BE2C (cell line): ENCODE measurements around the gene SMURF1.
A peak's percentile ranks its signal among the peaks of the same experiment; 100 is the strongest.

Source experiments
- DNase-seq: peaks from one replicate; pipeline ENCODE4 v3.0.0-alpha.2; 2020
- H3K27me3 ChIP-seq: fragments of 250-450 bp; sonication (Bioruptor Pico); 2 replicates; pipeline ENCODE4 v1.5.1; 2020; ENCODE audit warnings: mild to moderate bottlenecking
- H3K36me3 ChIP-seq: fragments of 250-450 bp; sonication (Bioruptor Pico); 2 replicates; pipeline ENCODE4 v1.5.1; 2020; ENCODE audit warnings: mild to moderate bottlenecking
- H3K4me1 ChIP-seq: fragments of 250-450 bp; sonication (Bioruptor Pico); 2 replicates; pipeline ENCODE4 v1.5.1; 2020
- H3K4me3 ChIP-seq: 2 replicates; pipeline ENCODE4 v1.5.1; 2011; ENCODE audit warnings: low read depth, low read length
- H3K9me3 ChIP-seq: fragments of 250-450 bp; sonication (Bioruptor Pico); 2 replicates; pipeline ENCODE4 v1.5.1; 2020
- TF ChIP-seq, protein P1 (sequence below): IDR thresholded peaks from 2 replicates; pipeline ENCODE4 v1.5.1; 2012; ENCODE audit warnings: mild to moderate bottlenecking, low read depth, low read length

SMURF1 gene

DNA sequence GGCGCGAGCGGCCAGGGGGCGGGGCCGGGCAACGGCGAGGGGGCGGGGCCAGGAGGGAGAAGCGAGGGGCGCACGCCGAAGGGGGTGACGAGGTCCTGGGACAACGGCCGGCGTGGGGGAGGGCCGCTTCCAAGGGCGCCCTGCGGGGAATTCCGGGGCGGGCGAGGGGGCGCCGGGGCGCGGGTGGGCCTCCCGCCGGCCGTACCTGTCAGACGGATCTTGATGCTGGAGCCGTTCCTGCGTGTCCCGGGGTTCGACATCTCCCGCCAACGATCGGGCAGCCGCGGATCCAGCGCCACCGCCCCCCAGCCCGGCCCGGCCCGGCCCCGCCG lies 421 bp downstream of the SMURF1 start:
- Histone ChIP-seq H3K9me3 (no peaks in the 10 kb centered on the region), H3K4me3 (peak overlapping the region; percentile 53), H3K27me3 (0 out of 2 replicates have a peak, but pooled peaks cover 2% of the 10 kb centered on the region), H3K36me3 (no peaks in the 10 kb centered on the region; the same call in 1 of the 2 replicates), H3K4me1 (no peaks in the 10 kb centered on the region)
- TF ChIP-seq, protein P1, sequence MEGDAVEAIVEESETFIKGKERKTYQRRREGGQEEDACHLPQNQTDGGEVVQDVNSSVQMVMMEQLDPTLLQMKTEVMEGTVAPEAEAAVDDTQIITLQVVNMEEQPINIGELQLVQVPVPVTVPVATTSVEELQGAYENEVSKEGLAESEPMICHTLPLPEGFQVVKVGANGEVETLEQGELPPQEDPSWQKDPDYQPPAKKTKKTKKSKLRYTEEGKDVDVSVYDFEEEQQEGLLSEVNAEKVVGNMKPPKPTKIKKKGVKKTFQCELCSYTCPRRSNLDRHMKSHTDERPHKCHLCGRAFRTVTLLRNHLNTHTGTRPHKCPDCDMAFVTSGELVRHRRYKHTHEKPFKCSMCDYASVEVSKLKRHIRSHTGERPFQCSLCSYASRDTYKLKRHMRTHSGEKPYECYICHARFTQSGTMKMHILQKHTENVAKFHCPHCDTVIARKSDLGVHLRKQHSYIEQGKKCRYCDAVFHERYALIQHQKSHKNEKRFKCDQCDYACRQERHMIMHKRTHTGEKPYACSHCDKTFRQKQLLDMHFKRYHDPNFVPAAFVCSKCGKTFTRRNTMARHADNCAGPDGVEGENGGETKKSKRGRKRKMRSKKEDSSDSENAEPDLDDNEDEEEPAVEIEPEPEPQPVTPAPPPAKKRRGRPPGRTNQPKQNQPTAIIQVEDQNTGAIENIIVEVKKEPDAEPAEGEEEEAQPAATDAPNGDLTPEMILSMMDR: no peak
- DNase-seq: no peak

DNA sequence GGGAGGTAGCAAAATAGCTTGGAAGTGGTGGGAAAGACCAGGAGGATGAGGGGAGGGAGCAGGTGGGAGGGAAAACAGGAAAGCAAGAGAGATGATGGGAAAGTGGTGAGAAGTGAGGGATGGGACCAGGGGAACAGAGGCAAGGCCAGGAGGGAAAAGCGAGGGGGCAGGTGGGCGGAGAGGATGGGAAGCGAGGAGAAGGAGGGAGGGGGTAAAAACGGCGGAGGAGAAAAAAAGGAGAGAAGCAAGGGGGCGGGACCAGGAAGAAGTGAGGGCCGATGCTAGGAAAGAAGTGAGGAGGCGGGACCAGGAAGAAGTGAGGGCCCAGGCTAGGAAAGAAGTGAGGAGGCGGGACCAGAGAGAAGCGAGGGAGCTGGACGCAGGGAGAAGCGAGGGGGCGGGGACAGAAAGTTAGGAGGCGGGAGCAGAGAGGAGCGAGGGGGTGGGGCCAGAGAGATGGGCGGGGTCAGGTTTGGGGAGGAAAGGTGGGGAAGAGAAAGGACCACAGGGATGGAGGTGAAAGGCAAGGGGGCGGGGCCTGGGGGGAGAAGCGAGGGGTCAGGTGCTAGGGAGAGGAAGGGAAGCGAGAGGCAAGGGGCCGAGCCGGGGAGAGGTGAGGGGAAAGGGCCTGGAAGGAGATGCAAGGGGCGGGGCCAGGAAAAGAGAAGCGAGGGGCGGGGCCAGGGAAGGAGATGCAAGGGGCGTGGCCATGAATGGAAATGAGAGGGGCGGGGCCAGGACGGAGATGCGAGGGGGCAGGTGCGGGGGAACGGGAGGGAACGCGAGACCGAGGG lies 984 bp downstream of the SMURF1 start:
- Histone ChIP-seq H3K4me3 (peak overlapping the region; percentile 34), H3K36me3 (no peaks in the 10 kb centered on the region; the same call in 1 of the 2 replicates), H3K4me1 (no peaks in the 10 kb centered on the region), H3K9me3 (no peaks in the 10 kb centered on the region), H3K27me3 (0 out of 2 replicates have a peak, but pooled peaks cover 2% of the 10 kb centered on the region)
- DNase-seq: peak; percentile 96
- TF ChIP-seq, protein P1: no peak

DNA sequence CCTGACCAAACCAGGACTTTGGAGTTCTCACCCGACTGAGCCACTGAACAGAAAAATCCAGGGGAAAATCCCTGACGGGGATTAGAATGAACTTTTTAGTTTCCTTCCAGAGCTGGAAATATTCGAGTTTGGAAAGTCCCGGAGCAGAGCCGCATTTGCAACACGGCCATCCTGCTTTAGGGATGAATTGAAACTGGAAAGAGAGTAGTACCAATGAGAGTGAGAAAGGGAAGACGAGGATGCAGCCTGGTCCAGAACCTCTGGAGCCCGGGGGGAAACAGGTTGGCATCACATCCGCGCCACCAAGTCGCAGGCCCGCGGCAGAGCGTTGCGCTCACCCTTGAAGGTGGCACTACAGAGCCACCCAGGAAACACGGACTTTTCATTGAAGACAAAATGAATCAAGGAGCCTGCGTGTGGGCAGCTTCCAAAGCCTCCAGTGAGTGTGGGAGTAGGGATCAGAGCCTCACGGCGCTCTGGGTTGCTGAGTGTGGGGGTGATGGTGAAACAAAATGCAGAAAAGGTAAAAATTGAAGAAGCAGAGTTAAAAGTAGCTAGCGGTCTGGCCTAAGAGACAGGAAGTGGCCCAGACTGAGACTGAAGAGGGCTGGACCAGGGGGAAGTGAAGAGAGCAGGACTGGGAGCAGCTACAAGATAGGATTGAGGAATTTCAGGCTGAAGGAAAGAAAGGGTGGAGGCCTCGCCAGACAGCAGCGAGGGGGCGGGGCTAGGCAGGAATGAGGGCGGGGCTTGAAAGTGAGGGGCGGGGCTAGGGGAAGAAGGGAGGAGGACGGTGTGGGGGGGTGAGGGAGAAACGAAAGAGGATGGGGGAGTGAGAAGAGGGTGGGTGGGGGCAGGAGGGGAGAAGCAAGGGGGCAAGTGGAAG lies 1.8 kb downstream of the SMURF1 start:
- peak; percentile 42 for DNase-seq
- Histone ChIP-seq H3K4me3 (no peak overlapping the region), H3K4me1 (peaks cover 3% of the 10 kb centered on the region; the same call in 1 of the 2 replicates), H3K27me3 (0 out of 2 replicates have a peak, but pooled peaks cover 3% of the 10 kb centered on the region), H3K36me3 (no peaks in the 10 kb centered on the region; the same call in 1 of the 2 replicates), H3K9me3 (no peaks in the 10 kb centered on the region)
- TF ChIP-seq, protein P1: no peak

DNA sequence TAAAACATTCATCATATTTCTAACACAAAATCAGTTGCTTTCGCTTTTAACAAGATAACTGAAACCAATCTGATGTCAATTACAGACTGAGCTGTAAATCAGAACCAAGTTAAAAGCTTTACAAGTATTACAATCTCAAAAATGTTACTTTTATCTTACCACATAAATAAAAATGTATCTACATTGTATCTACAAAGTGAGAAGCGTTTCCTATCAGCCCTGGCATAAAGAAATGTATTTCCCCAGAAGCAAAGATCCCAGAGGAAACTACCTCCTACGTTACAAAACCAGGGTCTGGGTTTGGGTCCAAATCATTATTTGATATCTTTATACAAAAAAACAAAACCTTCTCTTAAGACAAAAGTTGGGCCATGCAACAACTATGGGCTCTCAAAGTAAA lies 2.6 kb downstream of the SMURF1 start:
- Histone ChIP-seq H3K4me3 (no peak overlapping the region), H3K36me3 (no peaks in the 10 kb centered on the region; the same call in 1 of the 2 replicates), H3K27me3 (0 out of 2 replicates have a peak, but pooled peaks cover 3% of the 10 kb centered on the region), H3K4me1 (peaks cover 3% of the 10 kb centered on the region; the same call in 1 of the 2 replicates), H3K9me3 (no peaks in the 10 kb centered on the region)
- DNase-seq: no peak
- TF ChIP-seq, protein P1: no peak

DNA sequence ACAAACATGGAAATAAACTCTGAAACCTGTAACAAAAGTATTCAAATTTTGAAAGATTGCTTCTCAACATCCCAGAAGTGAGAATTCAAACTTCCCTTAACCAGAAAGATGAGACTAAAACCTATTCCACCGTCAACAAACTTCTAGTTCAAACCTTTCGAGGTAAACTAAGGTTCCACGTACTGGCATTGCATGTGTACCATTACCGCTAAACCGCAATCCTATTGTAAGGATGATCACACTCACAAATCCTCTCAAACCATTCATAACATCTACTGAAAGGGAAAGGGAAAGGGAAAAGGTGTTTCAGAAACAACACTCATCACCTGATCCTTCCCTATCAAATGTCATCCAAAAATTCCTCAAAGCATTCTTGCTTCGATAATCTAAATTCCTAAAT lies 3.1 kb downstream of the SMURF1 start:
- H3K4me1 ChIP-seq: peaks cover 3% of the 10 kb centered on the region; the same call in 1 of the 2 replicates
- no peak for DNase-seq
- 0 out of 2 replicates have a peak, but pooled peaks cover 3% of the 10 kb centered on the region for H3K27me3 ChIP-seq
- TF ChIP-seq, protein P1: no peak
- no peaks in the 10 kb centered on the region; the same call in 1 of the 2 replicates for H3K36me3 ChIP-seq
- H3K9me3 ChIP-seq: no peaks in the 10 kb centered on the region
- H3K4me3 ChIP-seq: no peak overlapping the region
